HG02759 (cell line): ENCODE measurements around the gene CSHL1.
"Not testable (repeated sequence)": the region's sequence is repeated elsewhere in the genome, so short reads cannot be mapped to it uniquely, and the experiment has no call there.

Source experiments
- ATAC-seq: cut with Tn5 transposase; IDR thresholded peaks from one replicate; pipeline ENCODE4 v1.9.1; 2021; ENCODE audit warnings: mild to moderate bottlenecking, moderate library complexity; ENCODE audit not compliant: unreplicated experiment

Gene CSHL1

GRCh38 chr17:63892316-63893037, 18.6 kb downstream of the CSHL1 start:
- ATAC-seq = not testable (repeated sequence)

- not testable (repeated sequence) for ATAC-seq
These were observed 21.8 kb downstream of the CSHL1 start for GRCh38 chr17:63889026-63889848.

- ATAC-seq = not testable (repeated sequence)
These were observed 25.9 kb downstream of the CSHL1 start for GRCh38 chr17:63885119-63885518.

- ATAC-seq = not testable (repeated sequence)
These were observed 28.4 kb downstream of the CSHL1 start for GRCh38 chr17:63882626-63883126.

GRCh38 chr17:63881935-63882601, 29.0 kb downstream of the CSHL1 start, which contains the start of gene GH2:
Gene GH2, minus strand, starts transcription at chr17:63881944. Its CDS starts 143 bp downstream, at chr17:63881801.
- peak; percentile 40 for ATAC-seq

- not testable (repeated sequence) for ATAC-seq
These were observed 29.7 kb downstream of the CSHL1 start for GRCh38 chr17:63881337-63881736.

GRCh38 chr17:63880706-63881105, 30.4 kb downstream of the CSHL1 start:
- ATAC-seq = no peak

GRCh38 chr17:63878413-63878812, 32.6 kb downstream of the CSHL1 start:
- not testable (repeated sequence) for ATAC-seq

- ATAC-seq = not testable (repeated sequence)
These were observed 36.4 kb downstream of the CSHL1 start for GRCh38 chr17:63874693-63875092.

- not testable (repeated sequence) for ATAC-seq
These were observed 36.9 kb downstream of the CSHL1 start for GRCh38 chr17:63874061-63874626.

GRCh38 chr17:63873577-63873976, 37.5 kb downstream of the CSHL1 start, which contains the start of gene CSH2:
Gene CSH2, minus strand, starts transcription at chr17:63873677. Its CDS starts 63 bp downstream, at chr17:63873614.
- ATAC-seq = not testable (repeated sequence)

GRCh38 chr17:63871646-63872365, 39.3 kb downstream of the CSHL1 start:
- ATAC-seq = not testable (repeated sequence)

GRCh38 chr17:63870292-63870665, 40.8 kb downstream of the CSHL1 start:
- not testable (repeated sequence) for ATAC-seq

GRCh38 chr17:63869491-63870291, 41.4 kb downstream of the CSHL1 start:
- not testable (repeated sequence) for ATAC-seq

- ATAC-seq = not testable (repeated sequence)
These were observed 44.4 kb downstream of the CSHL1 start for GRCh38 chr17:63866625-63867024.
